ENCODE data around the gene CAMP.

- TF ChIP-seq, protein P1, sequence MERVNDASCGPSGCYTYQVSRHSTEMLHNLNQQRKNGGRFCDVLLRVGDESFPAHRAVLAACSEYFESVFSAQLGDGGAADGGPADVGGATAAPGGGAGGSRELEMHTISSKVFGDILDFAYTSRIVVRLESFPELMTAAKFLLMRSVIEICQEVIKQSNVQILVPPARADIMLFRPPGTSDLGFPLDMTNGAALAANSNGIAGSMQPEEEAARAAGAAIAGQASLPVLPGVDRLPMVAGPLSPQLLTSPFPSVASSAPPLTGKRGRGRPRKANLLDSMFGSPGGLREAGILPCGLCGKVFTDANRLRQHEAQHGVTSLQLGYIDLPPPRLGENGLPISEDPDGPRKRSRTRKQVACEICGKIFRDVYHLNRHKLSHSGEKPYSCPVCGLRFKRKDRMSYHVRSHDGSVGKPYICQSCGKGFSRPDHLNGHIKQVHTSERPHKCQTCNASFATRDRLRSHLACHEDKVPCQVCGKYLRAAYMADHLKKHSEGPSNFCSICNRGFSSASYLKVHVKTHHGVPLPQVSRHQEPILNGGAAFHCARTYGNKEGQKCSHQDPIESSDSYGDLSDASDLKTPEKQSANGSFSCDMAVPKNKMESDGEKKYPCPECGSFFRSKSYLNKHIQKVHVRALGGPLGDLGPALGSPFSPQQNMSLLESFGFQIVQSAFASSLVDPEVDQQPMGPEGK (CRISPR knock-in tag; IDR thresholded peaks at IDR 0.05; ENCODE audit: borderline replicate concordance), result no peak
- TF ChIP-seq ESRRG (CRISPR knock-in tag; IDR thresholded peaks at IDR 0.05) (no peak), CSDC2 (CRISPR knock-in tag; IDR thresholded peaks at IDR 0.05) (no peak), PPARA (CRISPR knock-in tag; IDR thresholded peaks at IDR 0.05; ENCODE audit: borderline replicate concordance) (no peak)
These were observed 5.8 kb upstream of the CAMP start for GRCh38 chr3:48217449-48217848.
